GM12874 (cell line): Measurements from ENCODE around the gene PHF21A.

Experiments
- TF ChIP-seq, protein P1 (sequence below): IDR thresholded peaks from 2 replicates; pipeline ENCODE4 v1.5.1; 2011; ENCODE audit warnings: low read depth, mild to moderate bottlenecking, control low read depth, low read length, moderate library complexity; ENCODE audit not compliant: insufficient read depth

PHF21A gene

DNA sequence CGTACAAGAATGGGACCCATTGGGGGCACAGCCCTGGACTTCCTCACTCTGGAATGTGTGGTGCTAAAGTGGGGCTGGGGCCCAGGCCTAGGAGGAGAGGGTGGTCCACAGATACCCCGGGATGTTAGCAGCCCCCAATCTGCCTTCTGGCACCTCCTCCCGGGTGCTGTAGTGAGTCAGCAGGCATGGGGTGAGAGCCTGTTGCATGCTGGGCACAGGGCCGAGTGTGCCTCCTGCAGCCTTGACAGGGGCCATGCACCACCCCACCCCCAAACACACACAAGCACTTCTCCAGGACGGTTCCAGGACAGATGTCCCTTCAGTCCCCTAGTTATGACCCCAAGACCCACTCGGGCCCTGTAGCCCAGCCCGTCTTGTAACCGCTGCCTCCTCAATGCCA, 23.5 kb upstream of the PHF21A start:
- TF ChIP-seq, protein P1, sequence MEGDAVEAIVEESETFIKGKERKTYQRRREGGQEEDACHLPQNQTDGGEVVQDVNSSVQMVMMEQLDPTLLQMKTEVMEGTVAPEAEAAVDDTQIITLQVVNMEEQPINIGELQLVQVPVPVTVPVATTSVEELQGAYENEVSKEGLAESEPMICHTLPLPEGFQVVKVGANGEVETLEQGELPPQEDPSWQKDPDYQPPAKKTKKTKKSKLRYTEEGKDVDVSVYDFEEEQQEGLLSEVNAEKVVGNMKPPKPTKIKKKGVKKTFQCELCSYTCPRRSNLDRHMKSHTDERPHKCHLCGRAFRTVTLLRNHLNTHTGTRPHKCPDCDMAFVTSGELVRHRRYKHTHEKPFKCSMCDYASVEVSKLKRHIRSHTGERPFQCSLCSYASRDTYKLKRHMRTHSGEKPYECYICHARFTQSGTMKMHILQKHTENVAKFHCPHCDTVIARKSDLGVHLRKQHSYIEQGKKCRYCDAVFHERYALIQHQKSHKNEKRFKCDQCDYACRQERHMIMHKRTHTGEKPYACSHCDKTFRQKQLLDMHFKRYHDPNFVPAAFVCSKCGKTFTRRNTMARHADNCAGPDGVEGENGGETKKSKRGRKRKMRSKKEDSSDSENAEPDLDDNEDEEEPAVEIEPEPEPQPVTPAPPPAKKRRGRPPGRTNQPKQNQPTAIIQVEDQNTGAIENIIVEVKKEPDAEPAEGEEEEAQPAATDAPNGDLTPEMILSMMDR: no peak

DNA sequence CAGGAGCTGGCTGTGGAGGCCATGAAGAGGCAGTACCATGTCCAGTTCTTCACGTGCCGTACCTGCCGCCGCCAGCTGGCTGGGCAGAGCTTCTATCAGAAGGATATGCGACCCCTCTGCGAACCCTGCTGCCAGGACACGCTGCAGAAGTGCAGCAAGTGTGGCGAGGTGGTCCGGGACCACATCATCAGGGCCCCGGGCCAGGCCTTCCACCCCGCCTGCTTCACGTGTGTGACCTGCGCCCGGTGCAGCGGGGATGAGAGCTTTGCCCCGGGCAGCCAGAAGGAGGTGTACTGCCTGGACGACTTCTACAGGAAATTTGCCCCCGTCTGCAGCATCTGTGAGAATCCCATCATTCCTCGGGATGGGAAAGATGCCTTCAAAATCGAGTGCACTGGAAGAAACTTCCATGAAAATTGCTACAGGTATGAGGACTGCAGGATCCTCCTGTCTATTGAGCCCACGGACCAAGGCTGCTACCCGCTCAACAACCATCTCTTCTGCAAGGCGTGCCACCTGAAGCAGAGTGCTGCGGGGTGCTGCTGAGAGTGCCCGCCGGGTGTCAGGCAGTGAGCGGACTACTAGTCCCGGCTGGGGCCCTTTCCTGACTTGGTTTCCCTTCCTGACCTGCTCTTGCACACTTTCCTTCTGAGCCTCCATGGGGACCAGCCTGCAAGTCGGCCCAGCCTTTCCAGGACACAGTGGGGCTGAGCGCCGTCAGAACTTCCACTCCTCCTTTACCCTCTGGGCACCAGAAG, 22.0 kb upstream of the PHF21A start:
- TF ChIP-seq, protein P1: no peak

GRCh38 chr11:46142561-46142960, 21.3 kb upstream of the PHF21A start:
- TF ChIP-seq, protein P1: no peak

- TF ChIP-seq, protein P1: no peak
These were observed 20.3 kb upstream of the PHF21A start for GRCh38 chr11:46141597-46141996.

- TF ChIP-seq, protein P1: no peak
These were observed 13.3 kb upstream of the PHF21A start for GRCh38 chr11:46134540-46134939.

DNA sequence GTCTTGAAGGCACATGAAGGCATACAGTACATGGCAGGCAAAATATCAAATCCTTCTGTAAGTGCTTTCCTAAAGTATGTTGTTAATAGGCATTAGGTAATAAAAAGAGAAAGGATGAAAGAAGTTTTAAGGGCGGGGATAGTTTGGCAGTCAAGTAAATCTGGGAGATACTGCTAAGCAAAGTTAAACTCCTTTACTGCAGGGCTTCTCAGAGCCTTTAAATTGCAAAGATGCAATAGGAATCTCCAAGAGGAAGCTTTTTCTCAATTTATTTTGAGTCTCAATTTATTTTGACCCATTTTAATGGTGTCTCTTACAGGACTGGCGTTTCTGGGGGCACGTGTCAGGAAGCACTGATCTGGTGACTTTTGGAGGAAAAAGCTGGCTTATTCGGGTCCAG, 12.8 kb upstream of the PHF21A start:
- TF ChIP-seq, protein P1: no peak

DNA sequence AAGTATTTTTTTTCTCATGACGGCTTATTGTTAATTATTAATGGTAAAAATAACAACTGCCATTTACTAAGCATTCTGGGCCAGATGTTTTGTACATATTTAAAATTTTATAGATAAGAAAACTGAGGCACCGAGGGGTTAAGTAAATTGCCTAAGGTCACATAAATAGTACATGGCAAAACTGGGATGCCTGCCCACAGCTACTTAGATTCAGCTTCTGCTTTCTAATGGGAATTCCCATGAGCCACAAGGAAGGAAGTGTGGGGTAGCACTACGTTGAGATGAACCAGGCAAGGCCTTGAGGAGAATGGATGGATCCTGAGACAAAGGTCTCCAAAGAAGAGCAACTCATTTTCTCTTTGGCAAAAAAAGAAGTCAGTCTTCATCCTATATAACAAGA, 11.9 kb upstream of the PHF21A start:
- TF ChIP-seq, protein P1: no peak
